Caki2 (cell line): ENCODE results near the gene TRAF3. TPM values are rescaled to one million over a fixed set of nuclear protein-coding genes. Genes with fewer than 3 reads are reported as not detected.

Source experiments
- DNase-seq: peaks from one replicate; pipeline ENCODE4 v3.0.0-alpha.2; 2015; ENCODE audit warnings: low read depth
- in situ Hi-C: cut with HindIII; loops from 2 replicates; pipeline ENCODE4 v1.10.0; 2016; ENCODE audit warnings: low sequenced_read_pairs, low pct_unique_long_range_greater_than_20kb, mixed read lengths
- total RNA-seq: library from RNA; depleted of rRNA; stranded (reverse); fragments of >200 nt; shearing (Covaris generic); gene quantifications from 2 replicates; pipeline ENCODE4 v1.2.3, GENCODE V29; 2014; ENCODE audit warnings: low replicate concordance

The TRAF3 gene
- total RNA-seq, 1 experiment from 2014 or later: 13.2 TPM

DNA sequence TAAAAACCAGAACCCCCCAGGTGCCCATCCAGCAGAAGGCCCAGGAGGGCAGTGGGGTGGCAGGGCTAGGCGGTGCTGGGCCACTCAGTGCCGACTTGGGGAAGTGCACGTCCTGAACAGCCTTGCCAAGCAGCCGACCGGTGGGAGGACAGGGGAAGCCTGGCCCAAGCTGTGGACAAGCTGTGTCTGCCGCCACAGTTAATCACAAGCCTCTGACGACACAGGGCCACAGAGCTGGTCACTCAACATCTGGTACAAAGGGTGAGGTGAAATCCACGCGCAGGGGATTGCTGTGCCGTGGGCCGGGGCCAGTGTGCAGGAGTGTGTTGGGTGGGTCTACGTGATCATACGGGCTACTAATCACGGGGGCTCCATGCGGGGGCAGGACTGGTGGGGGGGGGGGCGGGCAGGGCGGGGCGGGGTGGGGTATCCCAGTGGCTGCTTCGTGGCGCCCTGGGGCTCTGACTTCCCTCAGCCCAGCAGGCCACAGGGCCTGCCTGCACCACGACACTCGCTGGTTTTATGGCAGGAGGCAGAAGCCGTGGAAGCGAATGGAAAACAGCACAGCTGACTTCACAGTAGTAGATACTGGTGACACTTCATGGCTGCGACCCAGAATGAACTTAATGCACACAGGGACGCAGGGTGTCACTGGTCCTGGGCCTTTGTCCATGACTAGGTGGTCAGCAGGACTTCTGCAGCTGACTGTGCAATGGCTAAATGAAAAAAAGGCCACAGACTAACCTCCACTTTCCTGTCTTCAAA is 155.4 kb downstream of the TRAF3 start:
- in situ Hi-C loops: no loop called here

GRCh38 chr14:102933618-102934231 is 156.5 kb downstream of the TRAF3 start:
- in situ Hi-C loops: no loop called here
- no peak for DNase-seq

More for the DNA sequence above, 155.4 kb downstream of the TRAF3 start:
- DNase-seq: no peak

- in situ Hi-C loops: no loop called here
- no peak for DNase-seq
These were observed 158.5 kb downstream of the TRAF3 start for GRCh38 chr14:102935756-102936155.

GRCh38 chr14:102937331-102938175 is 160.3 kb downstream of the TRAF3 start:
- no peak for DNase-seq
- in situ Hi-C loops: no loop called here

- no peak for DNase-seq
- in situ Hi-C loops: no loop called here
These were observed 160.9 kb downstream of the TRAF3 start for GRCh38 chr14:102938191-102938590.

DNA sequence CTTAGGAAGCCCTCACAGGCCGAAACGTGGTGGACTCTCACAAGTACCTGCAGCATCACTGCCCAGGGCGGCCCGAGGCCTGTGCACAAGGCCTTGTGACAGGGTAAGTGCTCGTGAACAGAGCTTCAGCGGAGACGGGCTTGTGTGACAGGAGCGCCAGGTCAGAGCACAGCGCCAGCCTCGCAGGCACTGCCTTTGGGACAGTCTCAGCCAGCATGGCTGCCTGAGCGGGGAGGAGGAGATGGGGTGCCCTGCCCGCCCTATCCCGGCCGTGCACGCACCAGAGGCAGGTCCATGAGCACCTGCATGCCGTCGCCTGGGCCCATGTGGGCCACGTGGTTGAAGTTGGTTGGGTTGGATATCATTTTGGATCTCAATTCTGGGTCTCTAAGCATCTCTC is 162.1 kb downstream of the TRAF3 start:
- in situ Hi-C loops: no loop called here
- DNase-seq: no peak

- DNase-seq: no peak
- in situ Hi-C loops: no loop called here
These were observed 162.7 kb downstream of the TRAF3 start for GRCh38 chr14:102939820-102940561.

DNA sequence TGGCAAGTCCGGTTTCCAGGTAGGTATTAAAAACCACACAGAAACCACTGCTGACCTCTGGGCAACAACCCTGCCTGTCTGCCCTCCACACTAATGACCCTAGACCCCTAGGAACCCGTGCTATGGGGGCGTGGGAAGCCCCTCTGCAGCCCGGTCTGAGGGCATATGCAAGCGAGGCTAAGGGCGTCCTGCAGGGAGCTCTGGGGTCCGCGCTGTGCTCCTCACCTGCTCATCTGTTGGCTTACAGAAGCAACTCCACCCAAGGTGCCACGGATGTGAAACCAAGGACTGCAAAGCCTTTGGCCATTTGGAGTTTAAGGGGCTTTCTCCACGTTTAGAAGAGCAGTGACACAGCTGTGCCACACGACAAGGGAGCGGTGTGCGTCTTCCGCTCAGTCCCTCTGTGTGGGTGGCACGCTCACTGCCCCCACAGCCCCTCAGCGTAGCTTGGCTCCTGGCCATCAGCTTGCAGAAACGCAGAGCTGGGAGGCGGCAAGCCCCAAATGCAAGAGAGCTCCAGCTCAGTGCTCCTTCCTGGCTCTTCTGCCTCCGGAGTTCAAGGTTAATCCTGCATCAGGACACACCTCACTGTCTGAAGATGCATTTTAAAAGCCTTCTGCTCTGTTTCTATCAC is 163.6 kb downstream of the TRAF3 start:
- in situ Hi-C loops: no loop called here
- DNase-seq: no peak

- no peak for DNase-seq
- in situ Hi-C loops: no loop called here
These were observed 164.3 kb downstream of the TRAF3 start for GRCh38 chr14:102941419-102942011.

GRCh38 chr14:102942069-102942468 is 164.8 kb downstream of the TRAF3 start:
- in situ Hi-C loops: no loop called here
- DNase-seq: no peak

DNA sequence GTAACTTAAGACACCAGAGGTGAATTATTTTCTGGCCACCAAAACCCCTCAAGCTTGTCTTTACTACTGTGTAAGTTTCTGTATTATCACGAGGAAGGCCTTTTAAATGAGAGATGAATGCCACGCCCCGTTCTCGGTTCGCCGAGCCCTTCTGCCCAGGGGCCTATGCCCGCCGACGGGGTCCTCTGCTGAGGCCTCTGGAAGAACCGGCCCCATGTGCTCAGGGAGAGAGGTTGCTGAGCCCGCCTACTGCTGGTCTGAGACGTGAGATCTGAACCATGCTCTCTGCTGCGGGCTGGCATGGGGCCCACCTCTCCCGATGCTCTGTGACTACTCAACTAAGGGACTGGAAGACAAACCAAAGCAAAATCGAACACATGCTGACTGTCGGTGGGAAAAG is 166.2 kb downstream of the TRAF3 start:
- in situ Hi-C loops: no loop called here

GRCh38 chr14:102943979-102944378 is 166.7 kb downstream of the TRAF3 start:
- in situ Hi-C loops: no loop called here
- no peak for DNase-seq

More for the DNA sequence above, 166.2 kb downstream of the TRAF3 start:
- no peak for DNase-seq

DNA sequence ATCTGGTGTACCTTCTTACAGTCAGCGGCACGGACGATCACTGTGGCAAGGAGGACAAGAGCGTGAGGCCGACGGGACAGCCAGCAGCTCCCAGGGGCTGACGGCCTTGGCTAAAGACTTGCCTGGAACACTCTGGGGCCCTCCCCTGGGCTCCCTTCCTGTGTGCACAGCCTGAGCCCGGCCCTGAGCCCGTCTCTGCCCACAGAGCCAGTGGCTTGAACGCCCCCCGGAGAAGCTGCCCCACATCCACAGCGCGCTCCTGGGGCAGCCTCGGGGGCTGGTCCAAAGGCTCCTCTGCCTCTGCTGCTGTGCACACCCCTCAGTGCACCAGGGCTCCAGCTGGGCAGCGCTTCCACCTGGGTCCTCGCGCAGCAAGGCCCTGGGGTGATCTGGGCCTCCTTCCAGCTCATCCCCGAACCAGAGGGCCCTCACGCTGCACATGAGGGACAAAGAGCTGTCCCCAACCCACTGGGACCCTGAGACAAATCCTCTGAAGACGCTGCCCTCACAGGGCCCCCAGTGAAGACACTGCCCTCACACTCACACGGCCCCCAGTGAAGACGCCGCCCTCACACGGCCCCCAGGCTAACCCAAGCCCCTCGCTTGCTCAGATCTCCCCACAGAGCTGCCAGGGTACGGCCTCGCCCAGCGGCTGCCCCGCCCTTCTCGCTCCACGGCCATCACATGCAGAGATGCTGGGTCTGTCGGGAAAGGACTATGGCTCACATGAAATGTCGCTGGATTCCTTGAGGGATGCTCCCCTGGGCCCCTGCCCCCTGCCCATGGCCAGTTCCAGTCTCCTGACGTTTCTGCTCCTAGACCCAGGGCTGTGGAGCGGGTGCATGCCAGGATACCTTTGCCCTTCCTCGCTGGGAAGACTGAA is 167.4 kb downstream of the TRAF3 start:
- in situ Hi-C loops: no loop called here
- no peak for DNase-seq

DNA sequence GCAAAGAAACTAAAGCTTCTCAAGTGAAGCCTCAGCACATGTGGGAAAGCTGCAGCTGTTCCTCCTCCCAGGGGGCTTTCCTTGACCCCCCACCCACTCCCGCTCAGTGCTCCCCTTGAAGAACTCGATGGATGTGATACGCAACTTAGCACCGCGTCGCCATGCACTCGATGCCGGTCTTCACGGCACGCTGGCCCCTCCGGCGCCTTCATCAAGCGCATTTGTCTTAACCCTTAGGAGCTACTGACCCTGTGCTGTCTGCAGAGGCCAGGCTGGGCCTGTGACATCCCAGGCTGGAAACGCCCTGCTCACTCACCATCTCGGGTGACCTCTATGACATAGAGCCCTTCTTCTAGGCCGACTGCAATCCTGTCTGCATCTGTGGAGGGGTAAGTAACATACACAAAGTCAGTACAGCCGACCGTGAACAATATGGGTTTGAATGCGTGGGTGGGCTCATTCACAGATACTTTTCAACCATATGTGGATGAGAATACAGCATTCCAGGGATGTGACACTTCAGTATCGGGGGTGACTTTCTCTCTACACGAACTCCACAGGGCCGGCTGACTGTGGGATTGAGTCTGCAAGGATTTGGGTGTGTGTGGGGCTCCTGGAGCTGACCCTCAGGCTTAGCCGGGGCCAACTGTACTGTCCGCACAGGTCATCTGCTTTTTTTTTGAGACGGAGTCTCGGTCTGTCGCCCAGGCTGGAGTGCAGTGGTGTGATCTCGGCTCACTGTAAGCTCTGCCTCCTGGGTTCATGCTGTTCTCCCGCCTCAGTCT is 168.3 kb downstream of the TRAF3 start:
- in situ Hi-C loops: no loop called here
- DNase-seq: no peak

DNA sequence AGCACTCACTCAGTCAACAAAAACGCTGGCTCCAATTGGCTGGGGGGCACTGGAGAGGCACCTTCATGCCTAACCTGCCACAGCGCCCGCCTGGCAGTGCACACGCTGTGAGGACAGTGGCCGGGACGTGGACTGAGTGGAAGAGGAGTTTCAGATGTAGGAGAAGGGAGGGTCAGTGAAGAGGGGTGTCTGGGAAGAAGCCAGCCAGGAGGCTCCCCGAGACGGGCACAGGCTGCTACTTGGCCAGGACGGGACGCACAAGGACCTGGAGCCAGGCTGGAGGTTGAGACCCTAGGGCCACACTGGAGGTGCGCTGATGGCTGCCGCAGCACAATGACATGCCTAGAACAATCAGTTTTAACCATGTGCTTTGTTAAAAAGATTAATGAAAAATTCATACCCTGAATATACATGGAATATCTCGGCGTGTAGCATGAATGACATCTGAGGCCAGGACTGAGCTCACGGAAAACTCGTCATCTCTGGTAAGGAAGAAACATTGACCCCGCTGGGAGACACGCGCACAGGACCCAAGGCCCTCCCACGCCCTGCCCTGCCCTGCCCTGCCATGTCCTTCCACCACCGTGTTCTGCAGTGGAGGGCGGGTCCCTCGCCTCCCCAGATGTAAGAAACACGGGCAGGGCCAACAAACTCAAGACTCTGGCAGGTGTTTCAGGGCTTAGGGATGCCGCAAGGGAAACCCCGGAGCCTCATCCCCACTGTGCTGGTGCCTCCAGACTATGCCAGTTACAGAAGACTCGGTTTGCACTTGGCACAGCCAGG is 170.3 kb downstream of the TRAF3 start:
- DNase-seq: no peak
- in situ Hi-C loops: no loop called here
